GM12872 (cell line): Measurements from ENCODE around the gene KCNMA1.

Experiments
- CTCF ChIP-seq: IDR thresholded peaks from 3 replicates; pipeline ENCODE4 v1.5.1; 2011; ENCODE audit warnings: low read depth, mild to moderate bottlenecking, low read length, moderate library complexity; ENCODE audit not compliant: insufficient read depth

Gene KCNMA1

GRCh38 chr10:77512219-77512578, 125.4 kb downstream of the KCNMA1 start:
- TF ChIP-seq CTCF = no peak

GRCh38 chr10:77511498-77512218, 126.0 kb downstream of the KCNMA1 start:
- no peak for TF ChIP-seq CTCF

- TF ChIP-seq CTCF = no peak
Observed at GRCh38 chr10:77510695-77511094, 126.9 kb downstream of the KCNMA1 start.

- no peak for TF ChIP-seq CTCF
Observed at GRCh38 chr10:77510294-77510693, 127.3 kb downstream of the KCNMA1 start.

GRCh38 chr10:77509391-77509790, 128.2 kb downstream of the KCNMA1 start:
- no peak for TF ChIP-seq CTCF

GRCh38 chr10:77507291-77507880, 130.2 kb downstream of the KCNMA1 start:
- TF ChIP-seq CTCF = no peak

GRCh38 chr10:77506517-77507200, 130.9 kb downstream of the KCNMA1 start:
- TF ChIP-seq CTCF = no peak
